ENCODE results near the gene MRGPRF.

DNA sequence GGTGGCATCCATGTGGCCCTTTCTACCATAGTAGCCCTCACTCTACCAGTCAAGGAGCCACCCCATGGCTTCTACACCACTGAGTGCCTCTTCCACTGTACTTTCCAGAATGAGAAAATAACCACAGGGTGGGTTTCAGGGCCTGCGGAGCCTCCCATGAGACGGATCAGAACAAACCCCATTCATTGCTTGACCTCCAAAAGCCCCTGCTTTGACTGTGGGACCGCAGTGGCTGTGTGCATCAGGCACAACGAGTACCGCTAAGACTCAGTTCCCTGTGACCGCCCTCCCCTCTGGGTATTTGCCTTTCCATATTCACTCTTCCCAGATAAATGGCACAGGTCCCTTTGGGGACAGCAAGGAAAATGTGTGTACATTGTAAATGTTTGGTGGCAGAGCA, 11.5 kb upstream of the MRGPRF start:
- TF ChIP-seq, protein P1, sequence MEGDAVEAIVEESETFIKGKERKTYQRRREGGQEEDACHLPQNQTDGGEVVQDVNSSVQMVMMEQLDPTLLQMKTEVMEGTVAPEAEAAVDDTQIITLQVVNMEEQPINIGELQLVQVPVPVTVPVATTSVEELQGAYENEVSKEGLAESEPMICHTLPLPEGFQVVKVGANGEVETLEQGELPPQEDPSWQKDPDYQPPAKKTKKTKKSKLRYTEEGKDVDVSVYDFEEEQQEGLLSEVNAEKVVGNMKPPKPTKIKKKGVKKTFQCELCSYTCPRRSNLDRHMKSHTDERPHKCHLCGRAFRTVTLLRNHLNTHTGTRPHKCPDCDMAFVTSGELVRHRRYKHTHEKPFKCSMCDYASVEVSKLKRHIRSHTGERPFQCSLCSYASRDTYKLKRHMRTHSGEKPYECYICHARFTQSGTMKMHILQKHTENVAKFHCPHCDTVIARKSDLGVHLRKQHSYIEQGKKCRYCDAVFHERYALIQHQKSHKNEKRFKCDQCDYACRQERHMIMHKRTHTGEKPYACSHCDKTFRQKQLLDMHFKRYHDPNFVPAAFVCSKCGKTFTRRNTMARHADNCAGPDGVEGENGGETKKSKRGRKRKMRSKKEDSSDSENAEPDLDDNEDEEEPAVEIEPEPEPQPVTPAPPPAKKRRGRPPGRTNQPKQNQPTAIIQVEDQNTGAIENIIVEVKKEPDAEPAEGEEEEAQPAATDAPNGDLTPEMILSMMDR (IDR thresholded peaks at IDR 0.05): no peak
- TF ChIP-seq POLR2A (IDR thresholded peaks at IDR 0.05): no peak

All from Peyer's patch (tissue), 4 donors.